ENCODE results near the gene CCSER2.

CCSER2 gene

GRCh38 chr10:84531396-84531795 lies 203.0 kb downstream of the CCSER2 start:
- no peak for TF ChIP-seq TSHZ2 (CRISPR knock-in tag; IDR thresholded peaks at IDR 0.05)
- no peak for TF ChIP-seq PPARA (CRISPR knock-in tag; IDR thresholded peaks at IDR 0.05; ENCODE audit: borderline replicate concordance)
- TF ChIP-seq CSRNP3 (CRISPR knock-in tag; IDR thresholded peaks at IDR 0.05): no peak
- TF ChIP-seq TOX (CRISPR knock-in tag; IDR thresholded peaks at IDR 0.05; ENCODE audit: borderline replicate concordance): no peak
- TF ChIP-seq OSR1 (CRISPR knock-in tag; IDR thresholded peaks at IDR 0.05): no peak
- TF ChIP-seq ZC3H10 (CRISPR knock-in tag; IDR thresholded peaks at IDR 0.05): no peak
- no peak for TF ChIP-seq CREB5 (CRISPR knock-in tag; IDR thresholded peaks at IDR 0.05; ENCODE audit: low read depth)
- no peak for TF ChIP-seq RARB (CRISPR knock-in tag; IDR thresholded peaks at IDR 0.05)
- TF ChIP-seq ZNF70 (CRISPR knock-in tag; IDR thresholded peaks at IDR 0.05): no peak
- no peak for TF ChIP-seq CSDC2 (CRISPR knock-in tag; IDR thresholded peaks at IDR 0.05)
- no peak for TF ChIP-seq PATZ1 (CRISPR knock-in tag; IDR thresholded peaks at IDR 0.05; ENCODE audit: borderline replicate concordance)
- TF ChIP-seq BACH2 (CRISPR knock-in tag; IDR thresholded peaks at IDR 0.05; ENCODE audit: borderline replicate concordance): no peak
- TF ChIP-seq SNAI2 (CRISPR knock-in tag; IDR thresholded peaks at IDR 0.05): no peak
- no peak for TF ChIP-seq ZFP30 (CRISPR knock-in tag; IDR thresholded peaks at IDR 0.05)
- no peak for TF ChIP-seq TCF4 (CRISPR knock-in tag; IDR thresholded peaks at IDR 0.05; ENCODE audit: borderline replicate concordance)
- no peak for TF ChIP-seq ZFP3 (CRISPR knock-in tag; IDR thresholded peaks at IDR 0.05)
- TF ChIP-seq ARNTL (CRISPR knock-in tag; IDR thresholded peaks at IDR 0.05; ENCODE audit: borderline replicate concordance, low read depth): no peak
- TF ChIP-seq GLIS3 (CRISPR knock-in tag; IDR thresholded peaks at IDR 0.05): no peak
- TF ChIP-seq ISL1 (CRISPR knock-in tag; IDR thresholded peaks at IDR 0.05): no peak
- ATAC-seq: no peak

- TF ChIP-seq ZNF8 (CRISPR knock-in tag; IDR thresholded peaks at IDR 0.05): no peak
- no peak for TF ChIP-seq PPARA (CRISPR knock-in tag; IDR thresholded peaks at IDR 0.05; ENCODE audit: borderline replicate concordance)
- TF ChIP-seq ISL1 (CRISPR knock-in tag; IDR thresholded peaks at IDR 0.05): no peak
- no peak for TF ChIP-seq ZFP30 (CRISPR knock-in tag; IDR thresholded peaks at IDR 0.05)
- ATAC-seq: no peak
Measured at GRCh38 chr10:84534168-84534567, 205.8 kb downstream of the CCSER2 start.

GRCh38 chr10:84537447-84537931 lies 209.1 kb downstream of the CCSER2 start:
- TF ChIP-seq TOX (CRISPR knock-in tag; IDR thresholded peaks at IDR 0.05; ENCODE audit: borderline replicate concordance) (no peak), ZNF8 (CRISPR knock-in tag; IDR thresholded peaks at IDR 0.05) (no peak), ESRRG (CRISPR knock-in tag; IDR thresholded peaks at IDR 0.05) (no peak), ZC3H10 (CRISPR knock-in tag; IDR thresholded peaks at IDR 0.05) (no peak)
- peak; percentile 88 for ATAC-seq

- TF ChIP-seq SNAI2 (CRISPR knock-in tag; IDR thresholded peaks at IDR 0.05) (no peak), ZNF8 (CRISPR knock-in tag; IDR thresholded peaks at IDR 0.05) (no peak), CREB5 (CRISPR knock-in tag; IDR thresholded peaks at IDR 0.05; ENCODE audit: low read depth) (no peak), ISL1 (CRISPR knock-in tag; IDR thresholded peaks at IDR 0.05) (no peak), RARB (CRISPR knock-in tag; IDR thresholded peaks at IDR 0.05) (no peak), OSR1 (CRISPR knock-in tag; IDR thresholded peaks at IDR 0.05) (no peak)
- no peak for ATAC-seq
Measured at GRCh38 chr10:84538036-84538435, 209.6 kb downstream of the CCSER2 start.

All from SK-N-SH treated with all-trans-retinoic acid at 6 μM for 48 hours (cell line).